ENCODE measurements around the gene PLCD1.
"Not testable (repeated sequence)": the region's sequence is repeated elsewhere in the genome, so short reads cannot be mapped to it uniquely, and the experiment has no call there.

Gene PLCD1

GRCh38 chr3:38000242-38000916, 29.1 kb downstream of the PLCD1 start:
- no peak for DNase-seq (ENCODE audit: low read depth in 2 of 2)

- no peak for DNase-seq (ENCODE audit: low read depth in 2 of 2)
These were observed 29.6 kb downstream of the PLCD1 start for GRCh38 chr3:37999836-38000235.

- DNase-seq (ENCODE audit: low read depth in 2 of 2), result no peak
These were observed 31.6 kb downstream of the PLCD1 start for GRCh38 chr3:37997791-37998370.

- no peak for DNase-seq (ENCODE audit: low read depth in 2 of 2)
These were observed 32.1 kb downstream of the PLCD1 start for GRCh38 chr3:37997342-37997741.

- DNase-seq (ENCODE audit: low read depth in 2 of 2), result peak; percentile 76 to 83
These were observed 32.6 kb downstream of the PLCD1 start for GRCh38 chr3:37996785-37997301.

- no peak for DNase-seq (ENCODE audit: low read depth in 2 of 2)
These were observed 33.5 kb downstream of the PLCD1 start for GRCh38 chr3:37995652-37996641.

GRCh38 chr3:37994639-37994972, 34.8 kb downstream of the PLCD1 start:
- no peak for DNase-seq (ENCODE audit: low read depth in 2 of 2)

- peak; percentile 65 to 66 for DNase-seq (ENCODE audit: low read depth in 2 of 2)
These were observed 35.4 kb downstream of the PLCD1 start for GRCh38 chr3:37993820-37994638.

- no peak for DNase-seq (ENCODE audit: low read depth in 2 of 2)
These were observed 36.0 kb downstream of the PLCD1 start for GRCh38 chr3:37993460-37993819.

GRCh38 chr3:37993067-37993455, 36.4 kb downstream of the PLCD1 start:
- DNase-seq (ENCODE audit: low read depth in 2 of 2), result no peak

GRCh38 chr3:37992271-37993066, 37.0 kb downstream of the PLCD1 start:
- DNase-seq (ENCODE audit: low read depth in 2 of 2), result no peak

GRCh38 chr3:37991823-37992222, 37.6 kb downstream of the PLCD1 start:
- no peak for DNase-seq (ENCODE audit: low read depth in 2 of 2)

- no peak for DNase-seq (ENCODE audit: low read depth in 2 of 2)
These were observed 38.3 kb downstream of the PLCD1 start for GRCh38 chr3:37991109-37991508.

GRCh38 chr3:37990527-37990926, 38.9 kb downstream of the PLCD1 start, which contains the start of gene VILL:
VILL (plus strand) TSS chr3:37990786; CDS start chr3:37993673, 2,887 bp downstream.
- DNase-seq (ENCODE audit: low read depth in 2 of 2), result no peak

- DNase-seq (ENCODE audit: low read depth in 2 of 2), result no peak
These were observed 39.5 kb downstream of the PLCD1 start for GRCh38 chr3:37989821-37990480.

- no peak for DNase-seq (ENCODE audit: low read depth in 2 of 2)
These were observed 40.4 kb downstream of the PLCD1 start for GRCh38 chr3:37988931-37989525.

GRCh38 chr3:37988376-37988775, 41.1 kb downstream of the PLCD1 start:
- not testable (repeated sequence) for DNase-seq (ENCODE audit: low read depth in 2 of 2)

GRCh38 chr3:37987751-37988179, 41.7 kb downstream of the PLCD1 start:
- no peak for DNase-seq (ENCODE audit: low read depth in 2 of 2)

- no peak for DNase-seq (ENCODE audit: low read depth in 2 of 2)
These were observed 42.1 kb downstream of the PLCD1 start for GRCh38 chr3:37987315-37987697.

All from activated CD4-positive, alpha-beta T cell treated with anti-CD3 and anti-CD28 coated beads for 24 hours (primary cell).